Skeletal muscle cell (primary cell): ENCODE results near the gene C1QTNF8.

Experiments
- DNase-seq: peaks from one replicate; pipeline ENCODE4 v3.0.0-alpha.2; 2010; ENCODE audit warnings: low read depth
- H3K4me3 ChIP-seq: 2 replicates; pipeline ENCODE4 v1.5.1; 2011; ENCODE audit warnings: low read depth, mild to moderate bottlenecking, control low read depth, low read length, moderate library complexity

C1QTNF8 gene

DNA sequence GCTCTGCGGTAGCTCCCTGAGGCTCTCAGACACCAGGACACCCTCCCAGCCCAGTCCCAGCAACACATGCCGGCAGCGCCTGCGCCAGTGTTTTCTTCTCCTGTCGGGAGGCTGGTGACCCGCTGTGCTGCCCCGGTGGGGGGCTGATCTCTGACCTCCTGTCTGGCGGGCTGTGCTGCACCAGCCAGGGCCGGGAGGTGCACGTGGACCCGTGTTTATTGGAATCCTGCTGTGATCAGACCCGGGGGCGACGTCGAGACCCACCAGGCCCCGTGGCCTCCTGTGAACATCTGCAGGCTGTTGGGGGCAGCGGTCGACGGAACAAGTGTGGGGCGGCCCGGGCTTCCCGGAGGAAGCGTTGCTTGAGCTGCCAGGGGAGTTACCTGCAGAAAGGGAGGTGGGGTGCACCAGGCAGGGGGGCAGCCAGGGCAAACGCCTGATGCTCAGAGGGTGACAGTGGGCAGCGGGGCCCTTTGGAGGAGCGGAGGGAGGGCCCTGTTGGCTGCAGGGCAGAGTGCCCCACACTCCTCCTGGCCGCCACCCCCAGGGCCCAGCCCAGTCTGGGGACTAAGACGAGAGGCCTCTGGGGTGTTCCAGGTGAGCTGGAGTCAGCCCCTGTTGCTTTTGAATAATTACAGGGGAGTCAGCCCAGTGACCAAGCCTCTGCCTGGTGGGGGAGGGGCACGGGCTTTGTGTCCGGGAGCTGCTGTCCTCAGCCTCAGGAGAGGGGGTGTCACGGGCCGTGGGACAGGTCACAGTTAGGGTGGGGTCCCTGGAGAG, 25.8 kb downstream of the C1QTNF8 start:
- no peak for DNase-seq

DNA sequence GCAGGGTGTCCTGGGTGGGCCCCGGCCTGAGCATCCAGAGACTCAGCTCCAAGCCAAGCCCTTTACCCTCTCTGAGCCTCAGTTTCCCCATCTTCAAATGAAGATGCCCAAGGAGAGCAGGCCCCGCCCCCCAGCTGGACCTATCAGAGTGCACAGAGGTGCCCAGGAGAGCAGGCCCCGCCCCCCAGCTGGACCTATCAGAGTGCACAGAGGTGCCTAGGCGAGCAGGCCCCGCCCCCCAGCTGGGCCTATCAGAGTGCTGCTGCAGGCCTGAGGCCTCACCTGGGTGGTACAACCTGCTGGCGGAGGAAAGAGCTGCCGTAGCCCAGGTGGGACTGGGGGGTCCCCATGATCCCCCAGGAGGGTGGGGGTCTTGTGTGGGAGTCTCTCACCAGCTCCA, 26.9 kb downstream of the C1QTNF8 start:
- no peak overlapping the region for H3K4me3 ChIP-seq
- no peak for DNase-seq

More for the DNA sequence above, 25.8 kb downstream of the C1QTNF8 start:
- H3K4me3 ChIP-seq: no peak overlapping the region

DNA sequence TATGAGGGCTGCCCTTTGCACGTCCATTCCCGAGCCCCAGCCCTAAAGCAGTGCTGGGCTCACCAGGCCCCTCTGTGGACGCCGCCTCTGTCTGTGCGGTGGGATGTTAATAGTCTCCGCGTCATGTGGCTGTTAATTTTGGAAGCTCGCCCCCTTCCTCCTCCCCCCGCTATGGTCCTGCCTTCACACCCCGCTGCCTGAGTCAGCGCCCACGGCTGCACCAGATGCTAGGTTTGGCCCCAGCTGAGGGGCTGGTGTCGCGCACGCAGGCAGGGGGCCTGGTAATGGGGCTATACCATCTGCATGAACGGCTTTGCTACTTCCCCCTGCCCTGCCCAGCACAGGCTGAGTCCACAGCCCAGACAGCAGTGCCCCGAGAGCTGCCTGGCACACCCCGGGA, 27.6 kb downstream of the C1QTNF8 start:
- no peak for DNase-seq
- H3K4me3 ChIP-seq: no peak overlapping the region

DNA sequence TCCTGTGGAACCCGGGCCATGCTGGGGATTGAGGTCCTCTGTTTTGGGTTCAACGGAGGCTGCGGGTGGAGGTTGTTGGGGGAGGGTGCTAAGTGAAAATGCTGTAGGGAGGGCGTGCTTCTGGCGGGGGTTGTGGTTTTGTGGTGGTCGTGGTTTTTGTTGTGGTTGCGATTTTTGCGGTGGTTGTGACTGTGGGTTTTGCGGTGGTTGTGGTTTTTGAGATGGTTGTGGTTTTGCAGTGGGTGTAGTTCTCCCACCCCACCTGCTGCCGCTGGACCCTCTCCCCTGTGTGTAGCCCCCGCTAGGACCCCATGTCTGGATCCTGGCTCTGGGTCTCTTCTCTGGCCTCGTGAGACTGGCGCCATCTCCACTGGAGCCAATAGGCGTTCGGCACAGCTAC, 28.4 kb downstream of the C1QTNF8 start:
- H3K4me3 ChIP-seq: no peak overlapping the region
- no peak for DNase-seq

DNA sequence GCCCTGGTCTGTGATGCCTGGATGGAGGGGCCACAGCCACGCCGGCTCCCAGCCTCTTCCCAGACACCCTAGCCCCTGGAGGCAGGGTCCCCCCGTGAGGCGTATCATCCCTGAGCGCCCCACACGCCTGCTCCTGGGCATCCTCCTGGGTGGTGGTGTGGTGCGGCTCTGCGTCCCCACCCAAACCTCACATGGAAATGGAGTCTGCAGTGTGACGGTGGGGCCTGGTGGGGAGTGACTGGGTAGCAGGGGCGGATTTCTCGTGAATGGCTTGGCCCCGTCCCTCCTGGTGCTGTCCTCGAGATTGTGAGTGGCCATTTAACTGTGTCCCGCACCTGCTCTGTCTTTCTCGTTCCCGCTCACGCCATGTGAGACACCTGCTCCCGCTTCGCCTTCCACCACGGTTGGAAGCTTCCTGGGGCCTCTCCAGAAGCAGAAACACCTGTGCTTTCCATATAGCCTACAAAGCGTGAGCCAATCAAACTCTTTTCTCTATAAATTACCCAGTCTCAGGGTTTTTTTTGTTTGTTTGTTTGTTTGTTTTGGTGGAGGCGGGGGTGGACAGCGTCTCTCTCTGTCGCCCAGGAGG, 29.4 kb downstream of the C1QTNF8 start:
- DNase-seq: no peak
- no peak overlapping the region for H3K4me3 ChIP-seq

DNA sequence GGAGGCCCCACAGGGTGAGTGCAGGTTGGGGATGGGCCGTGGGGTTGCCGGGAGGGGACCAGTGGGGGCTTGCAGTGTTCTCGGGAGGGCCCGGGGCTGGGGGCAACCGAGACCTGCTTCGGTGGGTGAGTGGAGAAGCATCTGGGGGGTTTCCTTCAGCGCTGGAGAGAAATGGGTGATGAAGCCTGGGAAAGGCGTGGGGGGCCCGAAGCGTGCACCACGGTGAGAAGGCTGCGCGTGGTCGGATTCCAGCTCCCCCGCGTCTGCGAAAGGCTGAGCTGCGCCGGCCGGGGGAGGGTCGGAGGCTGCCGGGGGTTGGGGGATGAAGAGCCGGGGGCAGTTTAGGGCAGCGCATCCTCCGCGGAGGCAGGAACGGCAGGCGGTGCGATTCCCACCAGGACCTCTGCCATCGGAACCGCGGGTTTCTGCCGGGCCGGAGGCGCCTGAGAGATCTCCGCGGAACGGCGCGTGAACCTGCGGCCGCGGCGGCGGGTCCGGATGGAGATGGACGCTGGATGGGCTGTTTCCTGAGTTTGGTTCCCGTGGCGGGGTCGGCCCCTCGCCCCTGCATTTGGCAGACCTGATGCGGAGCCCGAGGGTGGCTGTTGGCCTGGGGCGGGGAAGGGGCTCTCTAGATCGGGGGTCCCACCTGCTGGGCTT, 30.4 kb downstream of the C1QTNF8 start:
- no peak overlapping the region for H3K4me3 ChIP-seq
- DNase-seq: no peak

DNA sequence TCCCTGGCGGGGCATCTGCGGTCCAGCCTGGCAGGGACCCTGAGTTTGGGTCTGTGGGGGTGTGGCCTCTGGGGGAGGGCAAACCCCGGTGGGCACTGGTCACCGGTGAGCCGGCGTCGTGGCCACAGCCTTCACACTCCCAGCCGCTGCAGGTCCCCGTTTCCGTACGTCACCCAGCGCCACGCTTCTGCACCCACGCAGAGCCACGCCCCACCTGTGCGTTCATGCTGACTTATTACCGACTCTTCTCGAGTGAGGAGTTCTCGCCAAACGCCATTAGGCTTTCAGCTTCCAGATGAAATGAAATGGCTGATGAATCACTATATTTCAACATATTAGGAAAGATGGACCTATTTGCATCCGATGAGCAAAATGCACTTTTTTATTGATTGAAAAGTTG, 32.3 kb downstream of the C1QTNF8 start:
- no peak for DNase-seq
- no peak overlapping the region for H3K4me3 ChIP-seq

DNA sequence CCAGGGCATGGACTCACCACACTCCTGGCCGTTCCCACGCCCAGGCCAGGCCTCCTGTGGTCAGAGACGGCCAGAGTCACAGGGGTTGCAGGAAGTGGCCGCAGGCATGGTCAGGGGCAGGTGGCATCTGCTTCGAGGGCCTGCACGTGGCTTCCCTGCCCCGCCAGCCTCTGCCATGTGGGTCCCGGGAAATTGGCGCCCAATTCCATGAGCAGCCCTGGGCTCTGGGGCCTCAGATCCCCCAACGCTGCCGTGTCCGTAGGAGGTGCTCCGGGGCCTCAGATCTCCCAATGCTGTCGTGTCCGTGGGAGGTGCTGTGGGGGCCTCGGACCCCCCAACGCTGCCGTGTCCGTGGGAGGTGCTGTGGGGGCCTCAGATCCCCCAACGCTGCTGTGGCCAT, 33.1 kb downstream of the C1QTNF8 start:
- DNase-seq: no peak

DNA sequence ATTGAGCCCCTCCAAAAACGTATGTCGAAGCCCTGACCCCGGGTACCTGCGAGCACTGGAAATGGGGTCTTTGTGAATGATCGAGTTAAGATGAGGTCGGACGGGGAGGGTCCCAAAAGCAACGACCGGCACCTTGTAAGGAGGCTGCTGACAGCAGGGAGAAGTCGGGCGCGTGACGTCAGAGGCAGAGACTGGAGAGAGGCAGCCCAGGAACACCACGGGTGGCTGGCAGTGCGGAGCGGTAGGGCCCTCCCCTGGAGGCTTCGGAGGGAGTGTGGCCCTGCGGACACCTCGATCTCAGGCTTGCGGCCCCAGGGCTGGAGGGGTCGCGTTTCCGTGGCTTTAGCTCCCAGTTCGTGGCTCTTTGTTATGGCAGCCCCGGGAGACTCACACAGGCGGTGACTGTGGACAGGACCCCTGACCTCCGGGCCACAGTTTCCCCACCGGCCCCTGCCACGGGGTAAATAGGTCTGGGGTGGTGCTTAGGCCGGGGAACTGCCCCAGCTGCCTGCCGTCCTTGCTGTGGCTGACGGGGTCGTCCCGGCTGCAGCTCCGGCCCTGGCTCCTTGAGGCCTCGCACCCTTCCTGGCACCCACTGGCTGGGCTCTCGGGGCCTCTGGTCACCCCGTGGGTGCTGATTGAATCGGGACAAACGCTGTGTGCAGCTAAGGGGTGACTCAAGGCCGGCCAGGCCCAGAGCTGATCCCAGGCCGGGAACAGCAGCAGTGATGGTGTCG, 34.1 kb downstream of the C1QTNF8 start:
- no peak for DNase-seq
- H3K4me3 ChIP-seq: no peak overlapping the region

More for the DNA sequence above, 33.1 kb downstream of the C1QTNF8 start:
- no peak overlapping the region for H3K4me3 ChIP-seq

DNA sequence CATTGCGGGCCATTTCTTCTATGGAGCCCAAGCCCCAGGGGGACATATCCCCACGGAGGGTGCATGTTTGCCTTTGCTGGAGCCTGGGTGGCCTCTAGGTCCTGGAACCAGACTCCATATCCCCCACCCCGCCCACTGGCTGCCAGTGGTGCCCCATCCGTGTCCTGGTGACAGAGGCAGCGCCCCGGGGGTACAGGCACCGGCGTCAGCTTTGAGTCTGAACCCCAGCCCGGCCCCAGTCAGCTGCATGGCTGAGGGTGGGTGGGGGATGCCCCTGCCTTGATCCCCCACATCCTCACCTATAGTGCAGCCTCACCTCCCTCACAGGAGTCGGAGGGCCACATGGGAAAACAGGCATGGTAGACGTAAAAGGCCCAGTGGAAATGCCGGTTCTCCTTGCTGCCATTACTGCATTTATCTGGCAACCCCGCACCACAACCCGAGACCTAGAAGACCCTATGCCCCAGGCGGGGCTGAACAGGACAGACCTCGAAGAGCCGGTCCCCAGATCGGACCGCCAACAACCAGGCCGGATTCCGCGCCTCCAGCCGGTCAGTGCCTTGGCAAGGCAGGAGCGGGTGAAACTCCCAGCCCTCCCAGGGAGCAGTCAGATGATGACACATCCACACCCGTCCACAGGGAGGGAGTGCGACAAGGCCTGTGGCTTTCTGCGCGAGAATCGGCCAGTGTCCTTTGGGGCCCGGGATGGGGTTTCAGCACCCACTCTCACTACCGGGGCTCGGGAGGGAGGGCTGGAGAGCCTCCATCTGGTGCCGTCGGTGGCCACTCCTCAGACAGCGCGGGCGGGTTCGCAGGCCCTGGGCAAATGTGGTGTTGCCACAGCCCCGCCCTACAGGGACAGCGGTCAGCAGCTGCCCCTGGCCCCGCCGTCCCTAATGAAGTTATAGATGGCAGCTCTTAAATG, 35.4 kb downstream of the C1QTNF8 start:
- H3K4me3 ChIP-seq: no peak overlapping the region
- no peak for DNase-seq

DNA sequence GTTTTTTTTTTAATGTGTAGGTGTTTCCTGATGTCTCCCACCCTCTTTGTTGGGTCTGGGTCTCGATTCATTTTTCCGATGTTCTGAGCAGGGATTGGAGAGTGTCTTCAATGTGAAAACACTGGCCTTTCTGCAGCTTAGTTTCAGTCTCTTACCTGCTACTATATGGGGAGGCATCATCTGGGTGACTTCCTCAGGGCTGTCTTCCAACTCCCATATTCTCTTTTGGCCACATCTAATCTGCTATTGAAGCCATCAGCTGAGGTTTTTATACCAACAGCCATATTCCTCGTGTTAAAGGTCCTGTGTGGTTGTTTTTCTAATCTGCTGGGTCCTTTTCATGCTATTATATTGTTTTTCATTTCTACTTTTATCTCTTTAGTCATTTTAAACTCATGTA, 36.7 kb downstream of the C1QTNF8 start:
- no peak overlapping the region for H3K4me3 ChIP-seq
- DNase-seq: no peak

DNA sequence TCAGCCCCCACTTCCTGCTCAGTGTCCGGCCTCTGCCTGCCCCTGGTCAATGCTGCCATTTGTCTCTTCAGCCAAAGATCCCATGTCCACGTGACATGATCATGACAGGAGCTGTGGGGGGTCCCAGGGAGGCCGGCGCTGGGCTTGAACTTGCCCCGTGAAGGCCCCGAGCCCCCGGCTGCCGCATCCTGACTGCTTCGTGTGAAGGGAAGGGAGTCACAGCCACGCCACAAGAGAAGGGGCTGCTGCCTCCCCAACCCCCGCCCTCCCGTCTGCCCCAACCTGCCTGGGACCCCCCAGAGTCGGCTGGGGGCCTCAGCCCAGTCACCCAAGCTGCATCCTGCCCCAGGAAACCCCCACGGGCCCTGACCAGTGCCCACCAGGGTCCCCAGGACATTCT, 37.8 kb downstream of the C1QTNF8 start:
- no peak overlapping the region for H3K4me3 ChIP-seq
- no peak for DNase-seq

DNA sequence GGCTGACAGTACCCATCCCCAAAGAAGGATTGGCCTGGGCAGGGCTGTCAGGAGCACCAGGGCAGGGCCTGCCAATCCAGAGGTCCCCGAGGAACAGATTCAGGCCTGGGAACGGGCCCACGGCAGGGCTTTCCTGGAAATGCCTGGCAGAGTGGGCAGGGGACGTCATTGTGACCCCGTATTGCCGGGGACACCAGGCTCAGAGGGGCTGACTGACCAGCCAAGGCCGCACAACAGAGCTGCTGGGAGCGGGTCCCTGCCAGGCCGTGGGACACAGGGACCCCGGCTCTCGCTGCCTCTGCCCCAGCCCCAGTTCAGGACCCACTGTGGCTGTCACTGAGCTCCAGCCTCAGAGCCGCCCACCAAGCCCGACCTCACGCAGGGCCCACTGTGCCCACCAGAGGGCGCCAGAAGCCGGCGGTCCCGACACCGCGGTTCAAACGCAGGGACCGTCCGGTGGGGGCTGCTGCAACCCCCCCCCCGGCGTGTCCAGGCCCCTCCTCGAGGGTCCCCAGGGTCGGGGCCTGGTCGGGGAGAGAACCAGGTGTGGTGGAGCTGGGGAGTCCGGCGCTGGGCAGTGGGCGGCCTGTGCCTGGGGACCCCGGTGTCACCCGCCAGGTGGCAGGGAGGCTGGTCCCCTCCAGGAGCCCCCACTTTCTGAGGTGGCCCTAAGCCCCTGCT, 38.7 kb downstream of the C1QTNF8 start:
- no peak overlapping the region for H3K4me3 ChIP-seq
- DNase-seq: no peak

DNA sequence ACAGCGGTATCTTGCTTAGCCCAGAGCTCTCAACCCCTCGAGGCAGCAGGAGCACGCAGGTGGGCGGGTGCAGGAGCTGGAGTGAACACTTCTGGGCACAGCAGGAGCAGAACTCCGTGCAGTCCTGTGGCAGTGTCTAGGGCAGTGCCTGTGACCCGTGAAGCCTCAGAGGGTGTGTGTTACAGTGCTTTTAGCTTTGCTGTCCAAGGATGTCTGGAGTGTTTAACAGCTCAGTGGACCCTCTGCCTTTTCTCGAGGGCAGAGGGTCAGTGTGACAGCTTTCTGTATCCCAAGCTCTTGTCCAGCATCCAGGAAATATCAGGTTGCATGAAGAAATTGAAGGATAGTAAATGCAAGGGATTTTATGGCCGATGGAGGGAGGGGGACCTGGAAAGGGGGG, 39.8 kb downstream of the C1QTNF8 start:
- no peak overlapping the region for H3K4me3 ChIP-seq
- no peak for DNase-seq

DNA sequence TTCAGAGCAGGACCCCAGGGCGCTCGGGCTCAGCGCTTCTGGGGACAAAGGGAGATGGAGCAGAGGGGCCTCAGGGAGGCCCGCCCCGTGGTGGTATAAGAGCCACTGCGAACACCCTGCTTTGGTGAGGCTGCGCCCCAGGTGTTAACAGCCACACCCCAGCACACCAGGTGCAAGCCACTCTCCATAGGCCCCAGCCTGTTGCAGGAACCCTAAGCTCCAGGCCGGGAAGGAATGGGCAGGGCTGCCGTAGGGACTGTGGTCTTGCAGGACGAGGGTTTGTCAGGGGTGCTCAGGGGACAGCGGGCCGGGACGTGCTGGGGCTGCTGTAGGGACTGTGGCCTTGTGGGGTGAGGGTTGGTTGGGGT, 40.5 kb downstream of the C1QTNF8 start:
- H3K4me3 ChIP-seq: no peak overlapping the region
- no peak for DNase-seq

DNA sequence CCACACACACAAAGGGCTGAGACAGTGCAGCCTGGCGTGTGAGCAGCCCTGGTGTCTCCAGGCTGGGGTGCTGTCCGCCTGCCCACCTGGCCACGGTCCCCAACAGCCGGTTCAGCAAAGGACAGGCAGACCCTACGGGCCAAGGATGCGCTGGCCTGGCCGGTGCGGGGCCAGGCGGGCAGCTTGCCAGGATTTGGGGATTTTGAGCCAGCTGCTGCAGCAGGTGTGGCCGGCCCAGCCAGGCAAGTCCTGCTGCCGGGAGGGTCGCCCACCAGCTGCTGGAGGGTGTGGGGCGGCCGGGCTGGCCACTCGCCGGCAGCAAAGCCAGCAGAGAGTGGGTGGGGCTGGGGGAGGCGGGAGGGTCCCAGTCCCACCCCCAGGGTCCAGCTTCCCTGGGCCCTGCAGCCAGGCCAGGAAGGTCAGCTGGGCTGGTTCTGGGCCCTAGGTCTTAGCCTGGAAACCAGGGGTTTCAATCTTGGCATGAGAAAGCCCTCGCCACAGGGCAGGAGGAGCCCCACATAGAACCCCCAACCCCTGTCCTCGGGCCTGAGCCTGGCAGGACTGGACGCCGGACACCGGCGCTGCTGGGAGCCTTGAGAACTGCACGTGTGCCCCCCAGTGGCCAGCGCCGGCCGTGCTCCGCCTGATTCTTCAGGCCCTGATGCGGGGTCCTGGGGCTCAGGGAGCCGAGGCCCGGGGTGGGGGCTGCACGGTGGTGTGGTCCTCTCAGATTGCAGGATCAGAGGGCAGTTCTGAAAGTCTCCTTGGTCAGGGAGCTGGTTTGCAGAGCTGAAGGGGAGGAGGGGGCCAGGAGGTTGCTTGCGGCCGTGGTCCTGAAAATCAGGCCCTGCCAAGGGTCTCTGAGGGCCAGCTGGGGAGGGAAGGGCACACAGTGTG, 41.1 kb downstream of the C1QTNF8 start:
- peak; percentile 28 for DNase-seq

DNA sequence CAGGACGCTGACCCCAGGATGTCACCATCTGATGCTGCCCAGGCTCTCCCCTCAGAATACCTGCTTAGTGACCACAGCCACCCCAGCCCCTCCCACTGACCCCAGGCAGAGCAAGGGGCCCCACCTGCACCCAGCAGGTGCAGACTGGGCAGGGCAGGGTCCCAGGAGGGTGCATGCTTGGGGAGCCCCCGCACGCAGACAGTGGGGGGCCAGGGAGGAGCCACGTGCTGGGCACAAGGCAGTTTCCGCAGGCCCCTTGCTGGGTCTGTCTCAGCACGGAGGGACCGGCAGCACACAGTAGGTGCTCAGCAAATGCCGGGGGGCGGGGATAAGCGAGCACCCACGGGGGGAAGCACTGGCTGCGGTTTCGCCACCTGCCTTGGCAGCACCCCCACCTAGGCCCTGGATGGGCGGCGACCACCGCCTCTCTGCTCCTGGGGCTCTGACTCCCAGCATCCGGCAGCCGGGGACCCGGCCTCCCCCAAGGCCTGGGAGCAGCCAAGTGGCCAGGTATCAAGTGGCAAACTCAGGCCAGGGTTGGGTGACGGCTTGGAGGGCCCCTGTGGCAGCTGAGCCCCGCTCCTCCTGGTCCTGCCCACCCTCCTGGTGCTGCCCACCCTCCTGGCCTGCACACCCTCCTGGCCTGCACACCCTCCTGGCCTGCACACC, 42.2 kb downstream of the C1QTNF8 start:
- no peak overlapping the region for H3K4me3 ChIP-seq
- no peak for DNase-seq

More for the DNA sequence above, 41.1 kb downstream of the C1QTNF8 start:
- H3K4me3 ChIP-seq: no peak overlapping the region
